A172 (cell line): ENCODE data around the gene CFAP251. TPM values are rescaled to one million over a fixed set of nuclear protein-coding genes. Genes with fewer than 3 reads are reported as not detected.
"Not testable (repeated sequence)": the region's sequence is repeated elsewhere in the genome, so short reads cannot be mapped to it uniquely, and the experiment has no call there.

Experiments used
- DNase-seq: peaks from one replicate; pipeline ENCODE4 v3.0.0-alpha.2; 2015; ENCODE audit warnings: low spot score
- total RNA-seq: library from RNA; depleted of rRNA; stranded (reverse); fragments of >200 nt; shearing (Covaris generic); gene quantifications from 2 replicates; pipeline ENCODE4 v1.2.3, GENCODE V29; 2014

CFAP251 gene
- total RNA-seq, 1 experiment from 2014 or later, result 3.8 TPM

DNA sequence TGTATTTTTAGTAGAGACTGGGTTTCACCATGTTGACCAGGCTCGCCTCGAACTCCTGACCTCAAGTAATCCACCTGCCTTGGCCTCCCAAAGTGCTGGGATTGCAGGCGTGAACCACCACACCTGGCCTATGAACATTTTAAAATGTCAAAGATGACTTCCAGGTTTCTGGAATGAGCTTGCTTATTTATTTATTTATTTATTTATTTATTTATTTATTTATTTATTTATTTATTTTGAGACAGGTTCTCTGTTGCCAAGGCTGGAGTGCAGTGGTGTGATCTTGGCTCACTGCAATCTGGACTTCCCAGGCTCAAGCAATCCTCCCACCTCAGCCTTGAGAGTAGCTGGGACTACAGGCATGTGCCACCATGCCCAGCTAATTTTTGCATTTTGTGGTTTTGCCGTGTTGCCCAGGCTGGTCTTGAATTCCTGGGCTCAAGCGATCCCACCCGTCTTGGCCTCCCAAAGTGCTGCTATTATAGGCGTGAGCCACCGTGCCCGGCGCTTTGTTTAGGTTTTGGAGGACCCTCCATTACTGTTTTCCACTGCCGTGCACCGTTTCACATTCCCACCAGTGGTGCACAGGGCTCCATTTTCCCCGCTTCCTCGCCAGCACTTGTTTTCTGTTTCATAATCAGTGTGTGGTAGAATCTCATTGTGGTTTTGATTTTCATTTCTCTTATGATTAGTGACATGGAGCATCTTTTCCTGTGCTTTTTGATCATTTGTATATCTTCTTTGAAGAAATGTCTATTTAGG lies 6.4 kb upstream of the CFAP251 start:
- DNase-seq, result no peak

GRCh38 chr12:121915841-121916321 lies 2.5 kb upstream of the CFAP251 start:
- DNase-seq, result no peak

GRCh38 chr12:121916719-121917118 lies 1.7 kb upstream of the CFAP251 start:
- DNase-seq, result no peak

DNA sequence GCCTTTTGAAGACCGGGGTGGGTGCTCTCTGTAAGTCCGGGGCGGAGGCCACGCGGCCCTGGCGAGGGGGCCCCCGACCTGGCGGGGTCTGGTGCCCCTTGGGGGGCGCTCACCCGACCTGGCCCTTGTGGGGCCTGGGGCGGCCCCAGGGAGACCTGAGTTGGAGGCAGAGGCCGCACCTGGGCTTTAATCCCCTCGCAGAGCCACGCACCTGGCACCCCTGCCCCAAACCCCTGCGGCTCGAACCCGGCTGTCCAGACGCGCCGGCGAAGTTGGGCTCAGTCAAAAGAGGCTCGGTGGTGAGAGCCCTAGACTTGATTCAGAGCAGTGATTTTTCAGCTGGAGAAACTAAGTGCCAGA lies 267 bp downstream of the CFAP251 start:
- DNase-seq, result no peak

GRCh38 chr12:121921066-121921465 lies 2.7 kb downstream of the CFAP251 start:
- DNase-seq, result no peak

DNA sequence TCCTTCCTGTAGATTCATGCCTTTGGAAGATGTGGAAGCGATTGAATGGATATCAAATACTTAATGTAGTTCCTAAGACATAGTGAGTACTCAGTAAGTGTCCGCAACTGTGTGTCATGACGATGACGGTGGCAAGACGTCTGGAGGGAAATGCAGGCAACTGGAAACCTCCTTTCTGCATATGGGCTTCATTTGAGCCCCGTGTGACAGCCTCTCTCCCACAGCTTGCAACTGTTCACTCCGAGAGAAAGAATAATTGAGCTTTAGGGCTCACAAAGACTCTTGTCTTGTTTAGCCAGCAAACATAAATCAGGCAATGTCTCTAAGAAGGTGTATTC lies 6.9 kb downstream of the CFAP251 start:
- DNase-seq, result peak; percentile 73

DNA sequence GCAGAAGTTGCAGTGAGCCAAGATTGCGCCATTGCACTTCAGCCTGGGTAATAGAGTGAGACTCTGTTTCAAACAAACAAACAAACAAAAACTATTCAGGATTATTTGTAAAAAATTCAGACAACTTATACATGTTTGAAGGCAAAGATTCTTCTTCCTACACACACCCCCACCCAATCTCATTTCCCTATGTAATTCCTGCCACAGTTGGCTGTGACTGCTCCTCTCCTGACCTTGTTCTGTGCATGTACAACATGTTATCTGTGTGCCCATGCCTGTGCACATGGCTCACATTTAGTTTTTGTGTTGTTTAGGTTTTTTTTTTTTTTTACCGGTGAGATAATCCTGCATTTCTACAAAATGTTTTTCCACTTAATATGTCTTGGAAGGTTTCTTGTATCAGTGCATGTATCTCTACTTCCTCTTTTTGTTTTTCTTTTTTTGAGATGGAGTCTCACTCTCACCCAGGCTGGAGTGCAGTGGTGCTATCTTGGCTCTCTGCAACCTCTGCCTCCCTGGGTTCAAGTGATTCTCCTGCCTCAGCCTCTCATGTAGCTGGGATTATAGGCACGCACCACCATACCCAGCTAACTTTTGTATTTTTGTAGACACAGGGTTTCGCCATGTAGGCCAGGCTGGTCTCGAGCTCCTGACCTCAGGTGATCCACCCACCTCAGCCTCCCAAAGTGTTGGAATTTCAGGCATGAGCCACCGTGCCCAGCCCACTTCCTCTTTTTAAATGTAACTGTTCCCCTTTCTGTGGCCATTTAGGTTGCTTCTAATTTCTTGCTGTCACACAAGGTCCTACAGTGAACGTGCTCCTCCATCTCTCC lies 8.7 kb downstream of the CFAP251 start:
- DNase-seq, result peak; percentile 8

- DNase-seq, result no peak
Observed at GRCh38 chr12:121927813-121928212, 9.4 kb downstream of the CFAP251 start.

GRCh38 chr12:121929545-121929944 lies 11.2 kb downstream of the CFAP251 start:
- not testable (repeated sequence) for DNase-seq

- no peak for DNase-seq
Observed at GRCh38 chr12:121930862-121931261, 12.5 kb downstream of the CFAP251 start.

- DNase-seq, result no peak
Observed at GRCh38 chr12:121932176-121932536, 13.8 kb downstream of the CFAP251 start.

DNA sequence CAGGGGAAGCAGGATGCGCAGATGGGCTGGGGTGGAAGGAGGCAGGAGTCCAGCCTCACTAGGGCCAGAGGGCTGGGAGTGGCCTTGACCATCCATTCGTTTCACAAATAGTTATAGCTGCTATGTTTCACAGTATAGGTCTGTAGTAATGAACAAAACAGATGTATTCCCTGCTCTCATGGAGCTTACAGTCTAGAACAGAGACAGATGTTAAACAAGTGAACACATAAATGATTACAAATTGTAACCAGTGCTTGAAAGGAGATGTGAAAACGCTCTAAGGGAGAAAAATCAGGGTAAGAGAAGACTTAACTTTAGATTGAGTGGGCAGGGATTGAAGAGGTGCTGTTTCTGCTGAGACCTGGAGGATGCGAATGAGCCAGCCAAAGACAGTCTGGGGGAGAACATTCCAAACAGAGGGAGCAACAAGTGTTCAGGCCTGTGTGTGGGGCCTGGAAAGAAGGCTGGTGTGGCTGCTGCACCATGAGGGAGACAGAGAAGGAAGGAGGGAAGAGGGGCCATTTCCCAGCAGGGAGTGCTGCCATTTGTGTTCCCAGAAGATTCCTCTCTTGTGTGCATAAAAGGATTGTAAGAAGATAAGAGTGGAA lies 14.6 kb downstream of the CFAP251 start:
- no peak for DNase-seq

DNA sequence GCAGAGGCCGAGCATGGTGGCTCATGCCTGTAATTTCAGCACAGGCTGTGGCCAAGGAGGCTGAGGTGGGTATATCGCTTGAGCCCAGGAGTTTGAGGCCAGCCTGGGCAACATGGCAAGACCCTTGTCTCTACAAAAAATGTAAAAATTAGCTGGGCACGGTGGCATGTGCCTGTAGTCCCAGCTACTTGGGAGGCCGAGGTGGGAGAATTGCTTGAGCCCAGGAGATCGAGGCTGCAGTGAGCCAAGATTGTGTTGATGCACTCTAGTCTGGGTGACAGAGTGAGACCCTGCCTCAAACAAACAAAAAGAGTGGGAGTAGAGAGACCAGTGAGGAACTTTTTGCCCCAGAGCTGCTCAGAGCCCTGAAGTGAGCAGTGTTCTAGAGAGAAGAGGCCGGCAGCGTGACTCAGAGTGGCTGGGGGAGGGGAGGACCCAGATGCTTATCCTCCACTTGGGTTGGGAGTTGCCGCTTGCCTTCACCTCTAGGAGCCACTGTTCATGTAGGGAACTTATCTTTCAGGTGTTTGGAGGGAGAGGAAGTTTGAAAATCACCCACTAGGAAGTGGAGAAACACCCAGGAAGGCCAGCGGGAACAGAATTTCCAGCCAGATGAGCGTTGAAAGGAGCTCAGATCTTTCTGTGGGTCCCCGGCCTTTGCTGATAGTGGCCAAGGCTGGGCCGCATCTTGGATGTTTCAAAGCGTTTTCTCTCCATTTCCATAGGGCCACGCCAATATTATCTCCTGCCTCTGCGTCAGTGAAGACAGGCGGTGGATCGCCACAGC lies 15.3 kb downstream of the CFAP251 start:
- DNase-seq, result peak; percentile 54

- DNase-seq, result peak; percentile 8
Observed at GRCh38 chr12:121934309-121934664, 15.9 kb downstream of the CFAP251 start.

- DNase-seq, result no peak
Observed at GRCh38 chr12:121937654-121938053, 19.3 kb downstream of the CFAP251 start.

DNA sequence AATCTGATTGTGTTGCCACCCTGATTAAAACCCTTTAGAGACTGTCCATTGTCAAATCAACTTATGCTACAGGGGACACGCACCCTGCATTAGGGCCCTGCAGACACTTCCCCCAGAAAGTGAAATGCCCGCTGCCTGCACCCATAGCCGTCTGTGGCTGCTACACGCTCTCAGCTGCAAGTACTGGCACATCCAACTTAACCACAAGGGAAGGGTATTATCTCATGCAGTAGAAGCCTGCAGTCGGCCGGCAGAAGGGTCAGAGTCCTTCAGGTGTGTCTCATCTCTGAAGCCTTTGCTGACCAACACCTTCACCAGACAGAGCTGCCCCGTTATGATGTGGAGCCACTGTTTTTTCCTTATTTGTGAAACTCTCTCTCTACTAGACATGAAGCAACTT lies 20.8 kb downstream of the CFAP251 start:
- no peak for DNase-seq

- DNase-seq, result no peak
Observed at GRCh38 chr12:121939992-121940766, 21.8 kb downstream of the CFAP251 start.

DNA sequence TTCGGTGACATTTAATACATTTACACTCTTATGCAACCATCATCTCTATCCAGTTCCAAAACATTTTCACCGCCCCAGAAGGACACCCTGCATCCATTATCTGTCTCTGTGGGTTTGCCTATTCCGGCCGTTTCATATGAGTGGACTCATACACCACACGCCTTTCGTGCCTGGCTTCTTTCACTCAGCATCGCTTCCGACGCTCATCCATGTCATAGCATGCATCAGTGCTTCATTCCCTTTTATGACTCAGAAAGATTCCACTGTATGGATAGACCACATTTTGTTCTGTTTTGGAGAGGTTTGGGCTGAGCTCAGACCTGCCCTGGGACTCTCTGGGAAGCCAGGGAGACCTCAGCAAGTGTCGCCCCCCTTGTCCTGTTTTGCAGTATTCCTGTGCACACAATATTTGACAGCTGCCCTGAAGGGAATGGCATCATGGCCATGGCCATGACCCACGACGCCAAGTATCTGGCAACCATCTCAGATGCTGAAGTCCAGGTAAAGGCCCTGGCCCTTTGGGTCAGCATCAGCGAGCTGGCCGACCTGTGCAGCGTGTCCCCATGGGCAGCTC lies 23.8 kb downstream of the CFAP251 start:
- DNase-seq, result no peak

DNA sequence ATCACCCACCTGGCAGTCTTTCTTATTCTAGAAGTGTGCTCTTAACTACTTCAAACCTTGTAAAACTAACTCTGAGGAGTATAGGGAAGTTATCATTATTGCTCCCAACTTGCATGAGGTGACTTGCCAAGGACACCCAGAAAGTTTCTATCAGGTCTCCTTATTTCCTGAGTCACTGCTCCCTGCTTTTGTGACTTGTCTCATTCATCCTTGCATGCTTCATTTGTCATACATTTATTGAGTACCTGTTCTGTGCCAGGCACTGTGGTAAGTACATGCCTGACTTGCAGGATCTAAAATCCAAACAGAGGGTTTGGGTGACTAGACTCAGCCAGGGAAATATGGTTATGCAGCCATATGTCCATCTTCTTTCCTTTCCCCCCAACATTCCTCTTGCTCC lies 25.5 kb downstream of the CFAP251 start:
- DNase-seq, result no peak

DNA sequence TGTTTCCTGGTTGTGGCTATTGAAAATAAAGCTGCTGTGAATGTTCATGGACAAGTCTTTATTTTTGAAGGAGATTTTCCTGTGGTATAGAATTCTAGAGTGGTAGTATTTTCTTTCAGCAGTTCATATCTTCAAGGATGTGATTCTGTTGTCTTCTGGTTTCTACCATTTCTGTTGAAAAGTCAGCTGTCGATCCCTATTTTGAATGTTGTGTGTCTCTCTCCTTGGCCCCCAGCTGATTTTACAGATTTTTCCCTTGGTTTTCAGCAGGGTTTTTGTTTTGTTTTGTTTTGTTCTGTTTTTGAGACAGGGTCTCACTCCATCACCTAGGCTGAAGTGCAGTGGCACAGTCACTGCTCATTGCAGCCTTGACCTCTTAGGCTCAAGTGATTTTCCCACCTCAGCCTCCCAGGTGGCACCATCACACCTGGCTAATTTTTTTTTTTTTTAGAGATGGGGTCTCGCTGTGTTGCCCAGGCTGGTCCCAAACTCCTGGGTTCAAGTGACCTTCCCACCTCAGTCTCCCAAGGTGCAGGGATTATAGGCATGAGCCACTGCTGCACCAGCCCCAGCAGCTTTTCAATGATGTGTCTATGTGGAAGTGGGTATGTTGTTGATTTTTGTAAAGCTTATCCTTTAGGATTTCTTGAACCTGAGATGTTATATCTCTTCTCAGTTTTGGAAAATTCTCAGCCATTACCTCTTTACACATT lies 28.1 kb downstream of the CFAP251 start:
- no peak for DNase-seq
